ENCODE results near the gene NCOA6. TPM values are rescaled to one million over a fixed set of nuclear protein-coding genes. Genes with fewer than 3 reads are reported as not detected.
"Not testable (repeated sequence)": the region's sequence is repeated elsewhere in the genome, so short reads cannot be mapped to it uniquely, and the experiment has no call there.

Gene NCOA6
- total RNA-seq, 2 experiments from 2014 or later = 25.8 to 26.9 TPM

DNA sequence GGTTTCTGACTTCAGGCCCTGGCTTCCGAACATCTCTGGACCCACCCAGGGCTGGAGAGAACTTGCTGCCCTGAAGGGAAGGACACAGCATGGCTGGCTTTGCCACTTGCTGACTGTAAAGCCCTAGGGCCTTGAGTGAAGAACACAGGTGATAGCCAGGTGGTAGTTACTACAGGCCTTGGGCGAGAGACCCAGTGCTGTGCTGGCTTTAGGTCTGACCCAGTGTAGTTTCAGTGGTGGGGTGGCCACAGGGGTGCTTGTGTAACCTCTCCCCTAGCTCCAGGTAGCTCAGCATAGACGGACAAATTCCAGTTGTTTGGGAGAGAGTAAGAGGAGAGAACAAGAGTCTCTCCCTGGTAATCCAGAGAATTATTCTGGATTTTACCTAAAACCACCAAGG, 27.1 kb downstream of the NCOA6 start:
- ChIA-PET POLR2A (no interaction called here), CTCF (interaction anchor here (1.5 kb wide), 1 partner anchor 28 kb away, joined by 3 read pairs; no protein-coding TSS in a partner anchor)
- Mint-ChIP-seq H3K4me3 (no peak overlapping the region), H3K36me3 (ENCODE audit: low read depth) (peaks cover 7% of the 10 kb centered on the region), H3K27ac (no peak overlapping the region), H3K4me1 (ENCODE audit: low read depth) (peaks cover 6% of the 10 kb centered on the region), H3K9me3 (ENCODE audit: insufficient read depth) (no peaks in the 10 kb centered on the region), H3K27me3 (ENCODE audit: low read depth) (no peaks in the 10 kb centered on the region)
- ATAC-seq = no peak
- no peak for DNase-seq

DNA sequence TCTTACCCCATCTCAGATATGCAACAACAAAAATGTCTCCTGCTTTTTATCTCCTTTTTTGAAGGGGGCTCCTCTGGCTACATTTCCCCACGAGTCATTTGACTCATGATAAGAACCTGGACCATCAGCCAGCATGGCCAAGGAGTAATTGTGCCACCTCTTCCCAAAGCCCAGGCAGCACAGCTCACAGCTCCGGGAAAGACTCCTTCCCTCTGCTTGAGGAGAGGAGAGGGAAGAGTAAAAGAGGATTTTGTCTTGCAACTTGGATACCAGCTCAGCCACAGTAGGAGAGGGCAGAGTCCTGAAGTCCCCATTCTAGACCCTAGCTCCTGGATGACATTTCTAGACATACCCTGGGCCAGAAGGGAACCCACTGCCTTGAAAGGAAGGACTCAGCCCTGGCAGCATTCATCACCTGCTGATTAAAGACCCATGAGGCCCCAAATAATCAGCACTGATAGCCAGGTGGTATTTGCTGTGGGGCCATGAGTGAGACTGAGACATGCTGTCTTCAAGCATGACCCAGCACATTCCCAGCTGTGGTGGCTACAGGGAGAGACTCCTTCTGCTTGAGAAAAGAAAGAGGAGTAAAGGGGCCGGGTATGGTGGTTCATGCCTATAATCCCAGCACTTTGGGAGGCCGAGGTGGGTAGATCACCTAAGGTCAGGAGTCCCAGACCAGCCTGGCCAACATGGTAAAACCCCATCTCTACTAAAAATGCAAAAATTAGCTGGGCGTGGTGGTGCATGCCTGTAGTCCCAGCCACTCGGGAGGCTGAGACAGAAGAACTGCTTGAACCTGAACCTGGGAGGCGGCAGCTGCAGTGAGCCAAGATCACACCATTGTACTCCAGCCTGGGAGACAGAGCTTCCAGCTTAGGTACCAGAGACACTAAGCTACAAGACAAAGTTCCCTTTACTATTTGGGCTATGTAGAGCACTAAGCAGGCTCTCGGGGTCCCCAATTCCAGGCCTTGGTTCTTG, 28.1 kb downstream of the NCOA6 start:
- no peaks in the 10 kb centered on the region for H3K9me3 Mint-ChIP-seq (ENCODE audit: insufficient read depth)
- DNase-seq (no peak), ATAC-seq (no peak)
- ChIA-PET CTCF (interaction anchor here (1.4 kb wide), 1 partner anchor 27 kb away, joined by 7 read pairs; no protein-coding TSS in a partner anchor), POLR2A (no interaction called here)
- peaks cover 6% of the 10 kb centered on the region for H3K4me1 Mint-ChIP-seq (ENCODE audit: low read depth)
- no peaks in the 10 kb centered on the region for H3K27me3 Mint-ChIP-seq (ENCODE audit: low read depth)
- no peak overlapping the region for H3K27ac Mint-ChIP-seq
- H3K36me3 Mint-ChIP-seq (ENCODE audit: low read depth) = peaks cover 7% of the 10 kb centered on the region
- no peak overlapping the region for H3K4me3 Mint-ChIP-seq

- H3K4me1 Mint-ChIP-seq (ENCODE audit: low read depth) = peaks cover 2% of the 10 kb centered on the region
- POLR2A ChIA-PET = no interaction called here
- no peak for ATAC-seq
Observed at GRCh38 chr20:34794006-34794585, 31.4 kb downstream of the NCOA6 start.

GRCh38 chr20:34792687-34793363, 32.6 kb downstream of the NCOA6 start:
- Mint-ChIP-seq H3K9me3 (ENCODE audit: insufficient read depth) (no peaks in the 10 kb centered on the region), H3K4me3 (no peak overlapping the region), H3K27ac (no peak overlapping the region), H3K4me1 (ENCODE audit: low read depth) (peaks cover 2% of the 10 kb centered on the region), H3K36me3 (ENCODE audit: low read depth) (peaks cover 2% of the 10 kb centered on the region), H3K27me3 (ENCODE audit: low read depth) (no peaks in the 10 kb centered on the region)
- DNase-seq (no peak), ATAC-seq (no peak)
- CTCF ChIA-PET = interaction anchor here (2.1 kb wide), 1 partner anchor 23 kb away, joined by 7 read pairs; no protein-coding TSS in a partner anchor
- POLR2A ChIA-PET = no interaction called here

More at GRCh38 chr20:34794006-34794585, 31.4 kb downstream of the NCOA6 start:
- Mint-ChIP-seq H3K27ac (no peak overlapping the region), H3K4me3 (no peak overlapping the region), H3K36me3 (ENCODE audit: low read depth) (peaks cover 5% of the 10 kb centered on the region), H3K9me3 (ENCODE audit: insufficient read depth) (no peaks in the 10 kb centered on the region), H3K27me3 (ENCODE audit: low read depth) (no peaks in the 10 kb centered on the region)
- CTCF ChIA-PET = no interaction called here
- DNase-seq = no peak

- H3K9me3 Mint-ChIP-seq (ENCODE audit: insufficient read depth) = no peaks in the 10 kb centered on the region
- CTCF ChIA-PET = interaction anchor here (2.1 kb wide), 1 partner anchor 22 kb away, joined by 7 read pairs; no protein-coding TSS in a partner anchor
- DNase-seq = no peak
Observed at GRCh38 chr20:34791289-34792020, 34.0 kb downstream of the NCOA6 start.

GRCh38 chr20:34781220-34781619, 44.2 kb downstream of the NCOA6 start:
- ATAC-seq (no peak), DNase-seq (no peak)
- H3K4me3 Mint-ChIP-seq = no peak overlapping the region
- no peaks in the 10 kb centered on the region for H3K27me3 Mint-ChIP-seq (ENCODE audit: low read depth)
- H3K27ac Mint-ChIP-seq = no peak overlapping the region
- peaks cover 11% of the 10 kb centered on the region for H3K36me3 Mint-ChIP-seq (ENCODE audit: low read depth)
- ChIA-PET CTCF (interaction anchor here (2.5 to 4.9 kb wide), 2 partner anchors 12 to 468 kb away, joined by 8 to 27 read pairs; no protein-coding TSS in a partner anchor), POLR2A (no interaction called here)
- no peaks in the 10 kb centered on the region for H3K9me3 Mint-ChIP-seq (ENCODE audit: insufficient read depth)
- H3K4me1 Mint-ChIP-seq (ENCODE audit: low read depth) = peaks cover 4% of the 10 kb centered on the region

More at GRCh38 chr20:34791289-34792020, 34.0 kb downstream of the NCOA6 start:
- peaks cover 2% of the 10 kb centered on the region for H3K4me1 Mint-ChIP-seq (ENCODE audit: low read depth)
- H3K27ac Mint-ChIP-seq = no peak overlapping the region
- H3K36me3 Mint-ChIP-seq (ENCODE audit: low read depth) = peaks cover 3% of the 10 kb centered on the region
- H3K4me3 Mint-ChIP-seq = no peak overlapping the region
- no peaks in the 10 kb centered on the region for H3K27me3 Mint-ChIP-seq (ENCODE audit: low read depth)
- no peak for ATAC-seq
- POLR2A ChIA-PET = interaction anchor here (0.7 kb wide), 1 partner anchor 99 kb away, joined by 3 read pairs; no protein-coding TSS in a partner anchor

DNA sequence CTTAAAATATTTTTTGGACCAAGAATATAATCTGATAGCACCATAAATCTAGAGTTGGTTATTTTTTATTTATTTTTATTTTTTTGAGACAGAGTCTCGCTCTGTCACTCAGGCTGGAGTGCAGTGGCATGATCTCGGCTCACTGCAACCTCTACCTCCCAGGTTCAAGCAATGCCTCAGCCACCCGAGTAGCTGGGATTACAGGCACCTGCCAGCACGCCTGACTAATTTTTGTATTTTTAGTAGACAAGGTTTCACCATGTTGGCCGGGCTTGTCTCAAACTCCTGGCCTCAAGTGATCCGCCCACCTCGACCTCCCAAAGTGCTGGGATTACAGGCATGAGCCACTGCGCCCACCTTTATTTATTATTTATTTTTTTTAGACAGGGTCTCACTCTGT, 45.2 kb downstream of the NCOA6 start:
- H3K4me1 Mint-ChIP-seq (ENCODE audit: low read depth); POLR2A ChIA-PET; H3K27me3 Mint-ChIP-seq (ENCODE audit: low read depth); H3K9me3 Mint-ChIP-seq (ENCODE audit: insufficient read depth); ATAC-seq; H3K27ac Mint-ChIP-seq; DNase-seq; H3K4me3 Mint-ChIP-seq: not testable (repeated sequence)
- CTCF ChIA-PET = interaction anchor here (2.5 to 4.9 kb wide), 2 partner anchors 11 to 468 kb away, joined by 8 to 27 read pairs; no protein-coding TSS in a partner anchor
- peaks cover 17% of the 10 kb centered on the region for H3K36me3 Mint-ChIP-seq (ENCODE audit: low read depth)

DNA sequence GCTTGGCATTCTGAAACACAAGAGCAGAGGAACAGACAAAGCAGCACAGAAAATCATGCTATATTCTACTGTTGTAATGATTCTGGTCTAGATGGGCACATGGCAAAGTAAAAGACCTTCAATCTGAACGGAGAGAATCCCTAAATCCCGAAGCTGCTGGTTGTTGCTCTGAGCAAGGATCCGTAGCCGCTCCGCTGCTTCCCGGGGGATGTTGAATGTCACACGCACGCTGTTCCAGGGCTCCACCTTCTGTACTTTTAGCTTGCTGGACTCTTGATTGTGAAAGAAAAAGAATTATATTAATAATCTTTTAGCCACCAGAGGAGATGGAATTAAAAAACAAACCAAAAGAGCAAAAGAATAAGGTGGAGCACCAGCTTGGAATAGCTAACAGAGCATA, 49.3 kb downstream of the NCOA6 start:
- Mint-ChIP-seq H3K4me1 (ENCODE audit: low read depth) (peaks cover 4% of the 10 kb centered on the region), H3K27ac (no peak overlapping the region), H3K9me3 (ENCODE audit: insufficient read depth) (no peaks in the 10 kb centered on the region), H3K27me3 (ENCODE audit: low read depth) (no peaks in the 10 kb centered on the region), H3K36me3 (ENCODE audit: low read depth) (peaks cover 29% of the 10 kb centered on the region), H3K4me3 (no peak overlapping the region)
- no peak for DNase-seq
- no peak for ATAC-seq
- POLR2A ChIA-PET = no interaction called here
- CTCF ChIA-PET = interaction anchor here (0.7 to 2.4 kb wide), 2 partner anchors 11 to 463 kb away, joined by 3 to 8 read pairs; no protein-coding TSS in a partner anchor

DNA sequence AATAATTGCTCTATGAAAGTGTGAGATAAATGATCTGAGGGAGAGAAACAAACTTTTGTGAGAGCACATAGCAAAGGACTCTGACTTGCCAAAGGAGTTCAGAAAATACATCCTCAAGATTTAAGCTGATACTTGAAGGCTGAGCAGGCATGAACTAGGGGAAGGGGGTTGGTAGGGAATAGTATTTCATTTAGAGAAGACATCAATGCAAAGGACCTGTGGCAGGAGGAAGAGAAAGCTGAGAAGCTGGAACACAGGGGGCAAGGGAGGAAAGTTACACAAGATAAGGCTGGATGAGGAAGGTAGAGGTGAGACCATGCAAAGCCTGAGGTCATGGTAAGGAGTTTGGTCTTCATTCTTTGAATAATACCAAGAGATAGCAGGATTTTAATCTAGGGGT, 50.6 kb downstream of the NCOA6 start:
- ATAC-seq = no peak
- peaks cover 4% of the 10 kb centered on the region for H3K4me1 Mint-ChIP-seq (ENCODE audit: low read depth)
- no peaks in the 10 kb centered on the region for H3K27me3 Mint-ChIP-seq (ENCODE audit: low read depth)
- H3K36me3 Mint-ChIP-seq (ENCODE audit: low read depth) = peaks cover 27% of the 10 kb centered on the region
- H3K4me3 Mint-ChIP-seq = no peak overlapping the region
- H3K27ac Mint-ChIP-seq = peak overlapping the region; percentile 14
- ChIA-PET POLR2A (no interaction called here), CTCF (interaction anchor here (2.4 kb wide), 1 partner anchor 462 kb away, joined by 8 read pairs; no protein-coding TSS in a partner anchor)
- no peaks in the 10 kb centered on the region for H3K9me3 Mint-ChIP-seq (ENCODE audit: insufficient read depth)
- no peak for DNase-seq

GRCh38 chr20:34774449-34774848, 51.0 kb downstream of the NCOA6 start:
- Mint-ChIP-seq H3K27me3 (ENCODE audit: low read depth) (no peaks in the 10 kb centered on the region), H3K27ac (no peak overlapping the region), H3K36me3 (ENCODE audit: low read depth) (peaks cover 30% of the 10 kb centered on the region), H3K4me3 (no peak overlapping the region), H3K4me1 (ENCODE audit: low read depth) (no peaks in the 10 kb centered on the region), H3K9me3 (ENCODE audit: insufficient read depth) (no peaks in the 10 kb centered on the region)
- POLR2A ChIA-PET = no interaction called here
- ATAC-seq (no peak), DNase-seq (no peak)
- CTCF ChIA-PET = interaction anchor here (2.4 kb wide), 1 partner anchor 462 kb away, joined by 8 read pairs; no protein-coding TSS in a partner anchor

DNA sequence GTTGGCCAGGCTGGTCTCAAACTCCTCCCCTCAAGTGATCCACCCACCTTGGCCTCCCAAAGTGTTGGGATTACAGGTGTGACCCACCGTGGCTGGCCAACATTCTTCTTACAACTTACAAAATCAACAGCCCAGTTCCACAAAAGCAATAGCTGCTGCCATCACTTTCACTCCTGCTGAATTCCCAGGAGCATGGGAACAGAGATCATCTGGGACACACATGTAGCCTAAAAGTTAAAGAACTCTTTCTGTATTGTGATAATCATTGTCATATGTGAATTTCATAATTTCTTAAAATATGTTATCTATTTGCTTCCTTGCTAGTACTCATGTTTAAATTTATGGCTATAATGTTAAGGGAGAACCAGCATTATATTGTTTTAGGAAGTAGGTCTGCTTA, 51.7 kb downstream of the NCOA6 start:
- no peaks in the 10 kb centered on the region for H3K27me3 Mint-ChIP-seq (ENCODE audit: low read depth)
- DNase-seq (no peak), ATAC-seq (no peak)
- H3K9me3 Mint-ChIP-seq (ENCODE audit: insufficient read depth) = no peaks in the 10 kb centered on the region
- H3K27ac Mint-ChIP-seq = no peak overlapping the region
- no peaks in the 10 kb centered on the region for H3K4me1 Mint-ChIP-seq (ENCODE audit: low read depth)
- H3K36me3 Mint-ChIP-seq (ENCODE audit: low read depth) = peaks cover 32% of the 10 kb centered on the region
- ChIA-PET CTCF (no interaction called here), POLR2A (no interaction called here)
- H3K4me3 Mint-ChIP-seq = no peak overlapping the region

Measured in activated CD8-positive, alpha-beta T cell treated with anti-CD3 and anti-CD28 coated beads, Interleukin-2, amount 10 ng/mL, durations not matched to agents 7 days and 5 days (primary cell).